Subcutaneous abdominal adipose tissue (tissue), 5 donors: ENCODE results near the gene PACC1.

Source experiments
- H3K27ac ChIP-seq: one replicate; pipeline ENCODE4 v1.7.0; 2013; ENCODE audit warnings: low read depth, mild to moderate bottlenecking, inconsistent platforms, low read length, moderate library complexity
- H3K27me3 ChIP-seq, 5 donors: one replicate each; pipeline ENCODE4 v1.7.0; 2013; ENCODE audit warnings: low read length in 5 of 5, inconsistent platforms in 1 of 5; ENCODE audit not compliant: control insufficient read depth in 5 of 5, insufficient read depth in 4 of 5
- H3K36me3 ChIP-seq, 5 donors: one replicate each; pipeline ENCODE4 v1.7.0; 2013; ENCODE audit warnings: low read length in 5 of 5; ENCODE audit not compliant: control insufficient read depth in 5 of 5, insufficient read depth in 5 of 5
- H3K4me1 ChIP-seq, 5 donors: one replicate each; pipeline ENCODE4 v1.7.0; 2013; ENCODE audit warnings: low read length in 5 of 5, mild to moderate bottlenecking in 3 of 5, moderate library complexity in 1 of 5; ENCODE audit not compliant: control insufficient read depth in 5 of 5, insufficient read depth in 5 of 5
- H3K4me3 ChIP-seq, 5 donors: one replicate each; pipeline ENCODE4 v1.7.0; 2013; ENCODE audit warnings: low read length in 5 of 5, low read depth in 1 of 5
- H3K9ac ChIP-seq, 5 donors: one replicate each; pipeline ENCODE4 v1.7.0; 2013; ENCODE audit warnings: low read length in 5 of 5, mild to moderate bottlenecking in 4 of 5, moderate library complexity in 3 of 5
- H3K9me3 ChIP-seq, 5 donors: one replicate each; pipeline ENCODE4 v1.7.0; 2013; ENCODE audit warnings: low read length in 5 of 5; ENCODE audit not compliant: control insufficient read depth in 5 of 5
- donor health status: healthy.
- donor health status: healthy.
- donor health status: healthy.
- donor health status: healthy.
- donor health status: healthy.

The PACC1 gene

DNA sequence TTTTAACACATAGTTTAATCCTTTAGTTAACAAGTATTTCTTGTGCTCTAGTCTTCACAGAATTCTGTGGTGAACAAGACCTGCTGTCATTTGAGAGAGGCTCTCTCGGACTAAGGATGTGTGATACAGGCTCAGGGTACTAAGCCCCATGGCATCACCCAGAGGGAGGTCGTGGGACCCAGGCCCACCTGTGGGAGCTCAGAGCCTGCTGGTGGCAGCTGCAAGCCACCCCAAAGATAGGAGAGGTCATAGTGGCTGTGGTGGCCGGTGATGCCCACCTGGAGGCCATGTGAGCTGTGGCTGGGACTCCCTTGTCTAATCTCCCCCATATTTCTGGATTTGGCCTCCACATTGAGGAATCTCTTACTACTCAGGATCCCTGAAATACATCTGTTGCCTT, 40.1 kb upstream of the PACC1 start:
- Histone ChIP-seq H3K9ac (no peak overlapping the region), H3K27ac (no peak overlapping the region), H3K9me3 (peaks cover 0 to 11% (median 3%) of the 10 kb centered on the region in 5 donors), H3K27me3 (no peaks in the 10 kb centered on the region), H3K36me3 (no peaks in the 10 kb centered on the region), H3K4me1 (peaks cover 2 to 19% (median 13%) of the 10 kb centered on the region in 5 donors), H3K4me3 (no peak overlapping the region)

DNA sequence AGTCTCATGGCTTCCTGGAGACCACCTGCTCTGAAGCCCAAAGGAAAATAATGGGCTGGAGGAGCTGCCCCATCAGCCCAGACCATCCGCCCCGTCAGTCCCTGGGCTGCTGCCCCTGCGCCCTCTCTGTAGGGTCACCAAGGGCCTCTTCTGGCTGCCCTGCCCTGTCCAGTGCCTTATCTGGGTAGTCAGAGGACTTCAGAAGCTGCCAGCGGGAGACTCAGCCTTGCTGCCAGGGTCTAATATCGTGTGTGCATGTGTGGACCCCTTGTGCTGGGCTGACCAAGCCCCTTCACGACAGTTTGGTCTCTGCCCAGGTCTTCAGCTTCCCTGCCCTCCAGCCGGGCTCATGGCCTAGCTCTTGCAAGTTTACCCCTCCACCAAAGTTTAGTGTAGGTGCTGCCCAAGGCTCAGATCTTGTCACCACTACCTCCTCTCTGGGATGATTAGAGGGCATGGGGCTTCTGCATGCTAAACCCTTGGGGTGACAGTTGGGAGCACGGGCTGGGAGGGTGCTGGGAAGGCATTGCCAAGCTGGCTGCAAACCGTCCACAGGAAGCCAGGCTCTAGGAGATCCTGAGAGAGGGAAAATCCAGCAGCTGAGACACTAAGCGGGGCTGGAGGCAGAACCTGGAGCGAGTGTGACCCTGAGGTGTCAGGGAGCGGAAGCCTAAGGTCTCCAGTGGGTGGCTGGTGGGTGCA, 38.6 kb upstream of the PACC1 start:
- H3K9me3 ChIP-seq: peaks cover 0 to 8% (median 3%) of the 10 kb centered on the region in 5 donors
- H3K4me3 ChIP-seq: no peak overlapping the region
- no peak overlapping the region for H3K9ac ChIP-seq
- H3K27me3 ChIP-seq: no peaks in the 10 kb centered on the region
- H3K27ac ChIP-seq: no peak overlapping the region
- H3K36me3 ChIP-seq: no peaks in the 10 kb centered on the region
- H3K4me1 ChIP-seq: peaks cover 2 to 19% (median 13%) of the 10 kb centered on the region in 5 donors

DNA sequence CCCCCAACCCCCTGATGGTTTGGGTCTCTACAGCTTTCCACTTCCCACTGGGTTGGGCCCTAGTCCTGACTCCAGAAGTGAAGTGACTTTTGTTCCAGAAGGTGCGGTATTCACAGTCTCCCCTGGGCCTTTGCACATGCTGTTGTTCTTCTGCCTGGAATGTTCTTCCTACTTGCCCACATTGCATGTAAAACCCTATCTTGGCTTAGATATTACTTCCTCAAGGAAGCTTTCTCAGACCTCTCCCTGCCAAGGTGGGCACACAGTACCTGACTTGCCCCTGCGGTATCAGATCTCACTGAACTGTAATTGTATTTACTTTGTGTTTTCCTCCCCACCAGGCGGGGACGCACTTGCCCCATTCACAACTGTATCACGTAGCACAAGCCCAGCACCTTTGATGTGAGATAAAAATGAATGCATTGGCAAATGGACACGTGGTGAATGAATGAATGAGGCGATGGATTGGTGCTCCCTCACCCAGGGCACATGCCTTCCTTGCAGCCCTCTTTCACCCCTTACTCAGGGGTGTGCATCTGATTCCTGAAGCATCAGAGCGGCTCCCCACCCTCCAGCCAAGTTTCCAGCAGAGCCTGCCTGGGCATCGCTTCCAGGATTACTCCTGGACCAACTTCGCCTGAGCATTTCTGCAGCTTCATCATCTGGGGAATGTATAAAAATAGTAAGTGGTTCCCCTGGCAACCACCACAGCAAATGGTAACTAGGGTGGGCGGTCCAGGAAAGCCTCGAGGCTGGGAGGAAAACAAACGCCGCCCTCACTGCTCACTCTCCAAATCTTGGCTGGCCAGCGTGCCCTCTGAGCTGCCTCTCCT, 37.9 kb upstream of the PACC1 start:
- Histone ChIP-seq H3K9ac (no peak overlapping the region), H3K27ac (no peak overlapping the region), H3K4me1 (peaks cover 2 to 19% (median 13%) of the 10 kb centered on the region in 5 donors), H3K27me3 (no peaks in the 10 kb centered on the region), H3K4me3 (no peak overlapping the region), H3K36me3 (no peaks in the 10 kb centered on the region), H3K9me3 (peaks cover 0 to under 1% (median 0%) of the 10 kb centered on the region in 5 donors)

DNA sequence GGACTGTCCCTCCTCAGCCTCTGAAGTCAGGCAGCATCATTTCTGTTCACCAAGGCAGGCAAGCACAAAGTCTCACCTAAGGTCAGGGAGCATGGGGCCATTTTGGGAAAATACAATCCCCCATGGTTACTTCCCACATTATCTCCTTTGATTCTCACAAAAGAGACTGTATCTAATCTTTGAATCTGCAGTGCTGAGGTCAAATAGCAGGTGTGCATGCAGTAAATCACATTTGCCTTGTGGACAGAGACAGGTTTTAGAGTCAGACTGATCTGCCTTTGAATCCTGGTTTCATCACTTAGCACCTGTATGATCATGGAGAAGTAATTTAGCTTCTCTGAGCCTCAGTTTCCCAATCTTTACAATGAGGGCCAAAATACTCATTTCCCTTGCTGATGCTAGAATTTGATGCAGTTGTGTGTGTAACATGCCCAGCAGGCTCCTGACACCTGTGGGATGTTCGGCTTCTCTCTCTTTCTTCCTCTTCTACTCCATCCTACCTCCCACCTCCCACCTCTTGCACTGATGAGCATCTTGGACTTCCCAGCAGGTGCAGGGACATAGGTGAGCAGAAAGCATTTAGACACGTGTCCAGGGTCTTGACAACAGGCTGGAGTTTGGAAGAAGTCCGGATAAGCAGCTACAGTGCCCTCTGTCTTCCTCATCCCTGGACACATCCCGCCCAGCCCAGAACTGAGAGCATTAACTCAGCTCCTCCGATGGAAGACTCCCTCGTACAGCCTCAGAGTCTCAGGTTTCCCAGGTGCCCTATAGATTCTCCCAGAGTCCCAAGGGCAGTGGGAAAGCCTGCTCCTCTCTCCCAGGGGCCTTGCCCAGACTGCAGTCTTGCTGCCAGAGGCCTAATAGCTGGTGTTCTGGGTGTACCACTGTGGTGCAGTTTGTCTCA, 37.0 kb upstream of the PACC1 start:
- Histone ChIP-seq H3K9me3 (no peaks in the 10 kb centered on the region), H3K9ac (no peak overlapping the region), H3K36me3 (peaks cover 0 to 5% (median 0%) of the 10 kb centered on the region in 5 donors), H3K27me3 (no peaks in the 10 kb centered on the region), H3K27ac (no peak overlapping the region), H3K4me3 (no peak overlapping the region), H3K4me1 (peaks cover 2 to 19% (median 13%) of the 10 kb centered on the region in 5 donors)

- H3K27me3 ChIP-seq: no peaks in the 10 kb centered on the region
- no peak overlapping the region for H3K9ac ChIP-seq
- H3K4me3 ChIP-seq: no peak overlapping the region
- H3K27ac ChIP-seq: no peak overlapping the region
- peaks cover 0 to 11% (median 6%) of the 10 kb centered on the region in 5 donors for H3K4me1 ChIP-seq
- peaks cover 0 to 16% (median 8%) of the 10 kb centered on the region in 5 donors for H3K36me3 ChIP-seq
- no peaks in the 10 kb centered on the region for H3K9me3 ChIP-seq
Measured at GRCh38 chr1:212450331-212450881, 35.7 kb upstream of the PACC1 start.

DNA sequence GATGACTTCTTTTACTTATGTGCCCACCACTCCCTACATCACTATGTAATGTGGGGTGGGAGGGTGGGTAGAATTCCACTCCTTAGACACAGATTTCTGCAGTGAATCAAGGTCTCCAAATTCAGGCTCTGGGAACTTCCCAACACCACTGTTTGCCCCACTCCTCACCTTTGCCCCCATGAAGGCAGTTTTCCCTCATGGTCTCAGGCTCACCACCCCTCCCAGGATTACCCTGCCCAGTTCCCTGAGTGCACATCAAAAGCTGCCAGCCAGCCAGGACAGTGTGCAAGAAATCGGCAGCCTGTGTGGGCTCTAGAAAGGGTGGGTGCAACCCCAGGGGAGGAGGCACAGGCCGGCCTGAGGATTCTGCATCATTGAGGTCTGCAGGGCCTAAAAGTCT, 32.8 kb upstream of the PACC1 start:
- Histone ChIP-seq H3K4me1 (peaks cover 0 to 3% (median 3%) of the 10 kb centered on the region in 5 donors), H3K9me3 (no peaks in the 10 kb centered on the region), H3K4me3 (no peak overlapping the region), H3K9ac (no peak overlapping the region), H3K36me3 (peaks cover 0 to 26% (median 23%) of the 10 kb centered on the region in 5 donors), H3K27ac (no peak overlapping the region), H3K27me3 (no peaks in the 10 kb centered on the region)

- Histone ChIP-seq H3K4me3 (no peak overlapping the region), H3K4me1 (peaks cover 0 to 3% (median 0%) of the 10 kb centered on the region in 5 donors), H3K9ac (no peak overlapping the region), H3K36me3 (peaks cover 0 to 26% (median 23%) of the 10 kb centered on the region in 5 donors), H3K9me3 (no peaks in the 10 kb centered on the region), H3K27me3 (no peaks in the 10 kb centered on the region), H3K27ac (no peak overlapping the region)
Measured at GRCh38 chr1:212446333-212446732, 31.6 kb upstream of the PACC1 start.

DNA sequence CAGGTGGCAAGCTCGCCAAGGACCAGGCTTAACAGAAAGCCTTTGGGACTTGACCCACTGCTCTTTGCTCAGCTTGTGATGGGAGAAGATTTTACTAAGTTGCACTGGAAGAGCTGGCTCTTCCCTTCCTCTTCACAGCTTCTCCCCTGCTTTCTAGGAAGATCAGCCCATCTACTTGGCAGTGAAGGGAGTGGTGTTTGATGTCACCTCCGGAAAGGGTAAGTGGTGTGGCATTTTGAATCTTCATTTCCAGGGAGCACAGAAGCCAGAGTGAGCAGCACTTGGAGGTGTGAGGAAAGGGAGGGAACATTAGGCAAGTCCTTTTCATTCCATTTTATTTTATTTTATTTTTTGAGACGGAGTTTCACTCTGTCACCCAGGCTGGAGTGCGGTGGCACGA, 27.7 kb upstream of the PACC1 start:
- H3K27ac ChIP-seq: no peak overlapping the region
- H3K9me3 ChIP-seq: no peaks in the 10 kb centered on the region
- no peaks in the 10 kb centered on the region for H3K4me1 ChIP-seq
- H3K4me3 ChIP-seq: no peak overlapping the region
- peaks cover 0 to 26% (median 23%) of the 10 kb centered on the region in 5 donors for H3K36me3 ChIP-seq
- H3K27me3 ChIP-seq: no peaks in the 10 kb centered on the region
- H3K9ac ChIP-seq: no peak overlapping the region

DNA sequence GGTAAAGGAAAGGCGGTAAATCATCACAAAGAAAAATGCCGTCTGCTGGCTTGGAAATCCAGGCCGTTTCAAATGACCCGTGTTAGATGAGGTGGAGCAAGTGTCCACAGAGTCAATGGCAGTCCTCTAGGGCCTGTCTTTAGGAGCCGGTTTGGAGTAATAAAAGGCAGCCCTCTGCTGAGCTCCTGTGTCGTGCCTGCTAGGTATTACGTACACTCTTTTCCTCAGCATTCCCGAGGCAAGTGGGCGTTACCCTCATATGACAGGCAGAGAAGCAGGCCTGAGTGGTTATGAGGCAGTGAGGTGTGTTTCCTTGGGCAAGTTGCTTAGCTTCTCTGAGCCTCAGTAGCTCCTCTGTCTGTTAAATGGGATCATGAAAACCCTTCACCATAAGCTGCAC, 25.7 kb upstream of the PACC1 start:
- no peaks in the 10 kb centered on the region for H3K27me3 ChIP-seq
- peaks cover 0 to 17% (median 10%) of the 10 kb centered on the region in 5 donors for H3K36me3 ChIP-seq
- H3K4me3 ChIP-seq: no peak overlapping the region
- H3K4me1 ChIP-seq: no peaks in the 10 kb centered on the region
- no peaks in the 10 kb centered on the region for H3K9me3 ChIP-seq
- H3K27ac ChIP-seq: no peak overlapping the region
- H3K9ac ChIP-seq: no peak overlapping the region
